GM18507 (cell line): ENCODE measurements around the gene UNC45A.
A peak's percentile ranks its signal among the peaks of the same experiment; 100 is the strongest.

Experiments
- DNase-seq: peaks from one replicate; pipeline ENCODE4 v3.0.0; 2011; ENCODE audit warnings: low read depth; ENCODE audit not compliant: insufficient read length; ENCODE audit errors: extremely low spot score
- FAIRE-seq: peaks from 2 replicates; lab custom pipeline; 2011; peaks lifted over from hg19 to GRCh38; lab: Jason Lieb, UNC

UNC45A gene

DNA sequence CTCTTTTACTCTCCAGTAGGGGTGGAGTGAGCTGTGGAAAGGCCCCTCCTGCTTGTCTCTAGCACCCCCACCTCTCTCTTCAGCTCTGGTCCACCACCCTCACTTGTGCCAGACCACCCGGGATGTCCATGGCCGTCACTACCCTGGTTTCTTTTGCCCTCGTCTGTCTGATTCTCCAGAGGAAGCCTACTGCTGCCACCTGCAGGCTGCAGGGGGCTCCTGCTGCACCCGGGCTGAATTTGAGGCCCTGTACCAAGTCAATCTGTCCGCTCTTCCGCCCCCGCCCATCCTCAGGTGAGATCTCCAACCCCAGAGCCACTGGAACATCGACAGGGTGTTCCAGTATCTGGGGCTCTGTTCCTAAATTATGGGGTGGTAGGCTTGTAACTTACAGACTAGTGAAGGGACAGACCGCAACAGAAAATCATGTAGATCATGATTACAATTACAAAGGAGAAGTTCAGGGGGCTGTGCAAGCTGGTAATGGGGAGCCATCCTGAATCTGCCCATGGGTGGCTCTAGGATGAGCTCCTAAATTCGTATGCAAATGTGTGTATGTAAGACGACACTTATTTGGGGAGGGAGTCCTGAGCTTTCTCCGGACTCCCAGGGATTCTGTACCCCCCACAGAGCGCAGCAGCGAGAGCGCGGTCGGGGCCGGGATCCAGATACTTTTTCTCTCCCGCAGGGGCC, 683 bp upstream of the UNC45A start:
- peak; percentile 73 for DNase-seq
- peak; percentile 71 for FAIRE-seq

DNA sequence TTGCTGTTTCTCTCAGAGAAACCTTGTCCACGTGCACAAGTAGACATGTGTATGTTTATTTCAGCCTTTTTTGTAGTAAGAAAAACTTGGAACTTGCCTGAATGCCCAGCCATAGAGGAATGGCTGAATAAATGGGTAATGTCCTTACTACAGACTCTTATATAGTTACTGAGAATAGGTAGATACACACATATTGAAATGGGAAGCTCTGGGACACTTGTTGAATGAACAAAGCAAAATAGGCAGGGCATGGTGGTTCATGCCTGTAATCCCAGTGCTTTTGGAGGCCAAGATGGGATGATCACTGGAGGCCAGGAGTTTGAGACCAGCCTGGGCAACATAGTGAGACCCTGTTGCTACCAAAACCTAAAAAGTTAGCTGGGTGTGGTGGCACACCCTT, 1.7 kb downstream of the UNC45A start:
- no peak for DNase-seq
- no peak for FAIRE-seq

- FAIRE-seq (no peak), DNase-seq (no peak)
These were observed 3.2 kb downstream of the UNC45A start for GRCh38 chr15:90938261-90938660.

GRCh38 chr15:90939756-90940155, 4.7 kb downstream of the UNC45A start:
- DNase-seq (no peak), FAIRE-seq (no peak)

DNA sequence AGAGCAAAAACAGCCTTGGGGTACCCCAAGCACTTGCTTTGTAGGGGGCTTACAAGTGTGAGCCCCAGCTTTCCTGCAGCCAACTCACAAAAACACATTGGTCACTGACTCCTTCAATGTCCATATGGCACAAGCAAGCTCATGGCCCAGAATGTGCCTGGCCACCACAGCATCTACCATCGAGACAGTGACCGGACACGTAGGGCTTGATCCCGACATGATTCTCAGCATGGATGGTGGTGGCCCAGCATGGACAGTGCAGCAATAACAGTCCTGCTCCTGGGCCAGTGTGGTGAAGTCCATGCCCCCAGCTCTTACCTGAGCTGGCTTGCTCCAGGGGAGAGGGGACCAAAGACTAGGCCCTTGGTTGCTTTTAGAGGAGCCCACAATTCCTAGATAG, 6.0 kb downstream of the UNC45A start:
- FAIRE-seq: no peak
- no peak for DNase-seq

GRCh38 chr15:90942354-90943120, 7.5 kb downstream of the UNC45A start:
- FAIRE-seq (no peak), DNase-seq (no peak)

DNA sequence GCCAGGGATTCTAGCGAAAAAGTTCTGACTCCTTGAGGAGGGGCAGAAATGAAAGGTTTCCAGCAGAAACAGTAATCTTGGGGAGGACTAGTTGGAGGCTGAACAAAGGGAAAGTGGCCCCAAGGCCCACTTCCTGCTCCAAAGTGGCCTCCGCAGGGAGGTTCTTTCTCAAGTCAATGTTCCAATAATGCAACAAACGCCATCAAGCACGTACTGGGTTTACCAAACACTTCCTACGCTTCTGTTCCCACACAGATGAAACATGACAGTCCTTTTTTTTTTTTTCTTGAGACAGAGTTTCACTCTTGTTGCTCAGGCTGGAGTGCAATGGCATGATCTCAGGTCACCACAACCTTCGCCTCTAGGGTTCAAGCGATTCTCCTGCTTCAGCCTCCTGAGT, 10.0 kb downstream of the UNC45A start:
- no peak for DNase-seq
- no peak for FAIRE-seq

DNA sequence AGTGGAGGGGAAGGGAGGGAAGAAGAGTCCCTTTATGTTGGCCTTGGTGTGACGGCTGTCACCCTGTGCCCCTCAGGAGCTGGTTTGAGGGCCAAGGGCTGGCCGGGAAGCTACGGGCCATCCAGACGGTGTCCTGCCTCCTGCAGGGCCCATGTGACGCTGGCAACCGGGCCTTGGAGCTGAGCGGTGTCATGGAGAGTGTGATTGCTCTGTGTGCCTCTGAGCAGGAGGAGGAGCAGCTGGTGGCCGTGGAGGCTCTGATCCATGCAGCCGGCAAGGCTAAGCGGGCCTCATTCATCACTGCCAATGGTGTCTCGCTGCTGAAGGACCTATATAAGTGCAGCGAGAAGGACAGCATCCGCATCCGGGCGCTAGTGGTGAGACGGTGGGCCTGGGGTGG, 11.5 kb downstream of the UNC45A start:
- FAIRE-seq: no peak
- no peak for DNase-seq

DNA sequence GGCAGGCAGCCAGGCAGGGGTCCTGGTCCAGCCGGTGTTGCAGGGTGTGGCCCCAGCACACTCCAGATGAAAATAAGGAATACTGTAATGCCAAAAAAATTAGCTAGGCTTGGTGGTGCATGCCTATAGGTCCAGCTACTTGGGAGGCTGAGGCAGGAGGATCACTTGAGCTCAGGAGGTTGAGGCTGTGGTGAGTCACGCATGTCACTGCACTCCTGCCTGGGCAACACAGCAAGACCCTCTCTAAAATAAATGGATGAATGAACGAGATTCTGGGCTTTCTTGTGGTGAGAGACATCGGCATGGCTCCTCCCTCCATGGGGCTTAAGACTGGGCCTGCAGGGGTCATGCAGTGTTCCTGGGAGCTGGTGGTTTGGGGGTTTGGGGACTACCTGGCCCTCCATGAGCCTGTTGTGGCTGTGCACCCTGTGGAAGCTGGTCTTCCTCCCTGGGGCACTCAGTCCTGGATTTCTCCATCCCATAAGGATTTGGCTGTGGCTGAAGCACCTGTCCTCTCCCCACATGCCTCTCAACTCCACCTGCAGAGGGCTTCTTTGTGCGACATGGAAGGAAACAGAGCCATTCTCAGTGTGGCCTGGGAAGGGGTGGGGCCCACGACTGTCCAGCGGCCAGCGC, 12.0 kb downstream of the UNC45A start:
- DNase-seq (no peak), FAIRE-seq (no peak)

GRCh38 chr15:90947577-90948357, 12.7 kb downstream of the UNC45A start:
- no peak for DNase-seq

GRCh38 chr15:90948506-90948905, 13.4 kb downstream of the UNC45A start:
- DNase-seq: no peak
- FAIRE-seq: no peak

More at GRCh38 chr15:90947577-90948357, 12.7 kb downstream of the UNC45A start:
- FAIRE-seq: no peak

DNA sequence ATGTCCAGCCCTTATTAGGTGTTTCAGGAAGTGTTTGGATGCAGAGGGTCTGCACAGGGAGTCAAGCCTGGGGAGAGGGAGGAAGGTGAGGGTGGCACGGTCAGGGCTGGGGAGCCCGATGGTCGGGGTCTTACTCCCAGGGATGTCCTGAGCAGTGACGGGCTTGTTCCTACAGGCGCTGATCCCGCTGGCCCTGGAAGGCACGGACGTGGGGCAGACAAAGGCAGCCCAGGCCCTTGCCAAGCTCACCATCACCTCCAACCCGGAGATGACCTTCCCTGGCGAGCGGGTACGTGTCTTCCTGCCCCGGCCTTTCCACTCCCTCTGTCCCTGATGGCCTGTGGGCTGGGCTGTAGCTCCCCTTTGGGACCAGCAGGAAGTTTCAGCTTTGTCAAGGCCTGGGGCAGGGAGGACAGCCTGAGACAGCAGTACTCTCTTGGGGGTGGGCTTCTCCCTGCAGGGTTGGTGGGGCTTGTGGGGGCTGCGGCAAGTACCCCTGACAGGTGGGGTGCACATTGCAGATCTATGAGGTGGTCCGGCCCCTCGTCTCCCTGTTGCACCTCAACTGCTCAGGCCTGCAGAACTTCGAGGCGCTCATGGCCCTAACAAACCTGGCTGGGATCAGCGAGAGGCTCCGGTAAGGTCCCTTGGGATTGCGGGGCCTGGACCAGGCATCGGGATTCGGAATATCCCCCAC, 15.0 kb downstream of the UNC45A start:
- FAIRE-seq (no peak), DNase-seq (no peak)

DNA sequence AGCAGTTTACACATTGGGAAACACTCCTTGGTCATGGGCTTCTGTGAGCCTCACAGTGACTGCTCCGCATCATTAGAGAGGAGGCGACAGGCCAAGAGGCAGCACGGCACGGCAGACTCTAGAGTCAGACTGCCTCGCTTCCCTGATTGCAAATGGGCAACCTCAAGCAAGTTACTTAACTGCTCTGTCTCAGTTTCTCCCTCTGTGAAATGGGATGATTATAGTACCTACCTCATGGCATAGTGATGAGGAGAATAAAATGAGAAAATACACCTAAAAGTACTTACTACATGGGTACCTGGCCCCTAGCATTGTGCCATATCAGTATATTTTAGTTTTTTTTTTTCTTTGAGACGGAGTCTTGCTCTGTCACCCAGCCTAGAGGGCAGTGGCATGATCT, 15.6 kb downstream of the UNC45A start:
- FAIRE-seq: no peak

DNA sequence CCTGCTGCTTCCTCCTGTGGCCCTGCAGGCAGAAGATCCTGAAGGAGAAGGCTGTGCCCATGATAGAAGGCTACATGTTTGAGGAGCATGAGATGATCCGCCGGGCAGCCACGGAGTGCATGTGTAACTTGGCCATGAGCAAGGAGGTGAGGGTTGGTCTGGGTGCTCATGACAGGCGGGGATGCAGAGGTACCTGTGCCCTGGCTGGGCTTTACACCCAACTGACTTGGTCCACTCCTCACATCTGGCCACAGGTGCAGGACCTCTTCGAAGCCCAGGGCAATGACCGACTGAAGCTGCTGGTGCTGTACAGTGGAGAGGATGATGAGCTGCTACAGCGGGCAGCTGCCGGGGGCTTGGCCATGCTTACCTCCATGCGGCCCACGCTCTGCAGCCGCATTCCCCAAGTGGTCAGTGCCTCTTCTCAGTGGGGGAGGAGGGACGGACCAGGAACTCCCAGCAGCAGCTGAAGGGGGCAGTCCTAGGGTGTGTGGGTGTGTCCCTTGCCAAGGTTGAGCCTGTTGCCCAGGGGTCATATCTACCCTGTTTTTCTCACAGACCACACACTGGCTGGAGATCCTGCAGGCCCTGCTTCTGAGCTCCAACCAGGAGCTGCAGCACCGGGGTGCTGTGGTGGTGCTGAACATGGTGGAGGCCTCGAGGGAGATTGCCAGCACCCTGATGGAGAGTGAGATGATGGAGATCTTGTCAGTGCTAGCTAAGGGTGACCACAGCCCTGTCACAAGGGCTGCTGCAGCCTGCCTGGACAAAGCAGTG, 18.0 kb downstream of the UNC45A start:
- no peak for DNase-seq
- no peak for FAIRE-seq

More for the DNA sequence above, 15.6 kb downstream of the UNC45A start:
- no peak for DNase-seq

- FAIRE-seq (no peak), DNase-seq (no peak)
These were observed 19.0 kb downstream of the UNC45A start for GRCh38 chr15:90953947-90954711.

- FAIRE-seq (peak; percentile 99), DNase-seq (peak; percentile 99)
These were observed 19.9 kb downstream of the UNC45A start, which contains the start of gene RCCD1 for GRCh38 chr15:90954712-90955623. Gene RCCD1 (plus strand): TSS chr15:90954884. CDS start chr15:90956735, 1,851 bp downstream.
